ENCODE measurements around the gene CDK10.

CDK10 gene

GRCh38 chr16:89738072-89738377 is 51.5 kb downstream of the CDK10 start:
- DNase-seq = no peak

DNA sequence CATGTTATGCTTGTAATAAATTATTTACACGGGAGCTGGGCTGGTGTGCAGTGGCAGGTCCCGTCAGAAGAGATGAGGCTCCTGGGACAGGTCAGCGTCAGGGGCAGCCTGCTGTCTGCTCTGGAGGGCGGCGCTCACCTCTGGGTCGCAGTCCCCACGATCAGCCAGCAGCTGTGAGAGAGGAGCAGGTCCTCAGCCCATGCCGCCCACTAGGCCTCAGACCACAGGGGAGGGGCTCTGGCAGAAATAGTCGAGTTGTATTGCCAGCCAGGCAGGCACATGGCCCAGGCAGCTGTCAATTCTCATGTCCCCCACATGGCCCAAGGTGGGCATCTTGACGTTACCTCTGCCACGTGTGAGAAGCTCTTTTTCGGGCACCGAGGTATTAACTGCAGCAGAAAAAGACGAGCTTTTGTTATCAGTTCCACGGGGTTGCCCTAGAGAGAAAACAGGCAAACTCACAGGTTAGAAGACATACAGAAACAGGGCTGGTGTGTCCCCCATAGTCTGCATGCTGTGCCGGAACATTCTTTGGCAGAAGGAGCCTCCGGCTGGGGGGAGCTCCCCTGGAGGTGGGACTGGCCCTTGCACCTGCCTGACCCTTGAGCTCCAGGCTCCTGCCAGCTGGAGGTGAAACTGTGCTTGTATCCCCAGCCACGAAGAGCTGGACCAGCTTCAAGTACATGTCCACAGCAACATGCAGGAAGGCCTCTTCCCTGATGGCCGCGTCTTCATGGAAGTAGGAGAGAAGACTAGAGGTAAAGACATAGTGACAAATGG is 52.2 kb downstream of the CDK10 start:
- no peak for DNase-seq

- DNase-seq = no peak
Measured at GRCh38 chr16:89739383-89739782, 52.9 kb downstream of the CDK10 start.

DNA sequence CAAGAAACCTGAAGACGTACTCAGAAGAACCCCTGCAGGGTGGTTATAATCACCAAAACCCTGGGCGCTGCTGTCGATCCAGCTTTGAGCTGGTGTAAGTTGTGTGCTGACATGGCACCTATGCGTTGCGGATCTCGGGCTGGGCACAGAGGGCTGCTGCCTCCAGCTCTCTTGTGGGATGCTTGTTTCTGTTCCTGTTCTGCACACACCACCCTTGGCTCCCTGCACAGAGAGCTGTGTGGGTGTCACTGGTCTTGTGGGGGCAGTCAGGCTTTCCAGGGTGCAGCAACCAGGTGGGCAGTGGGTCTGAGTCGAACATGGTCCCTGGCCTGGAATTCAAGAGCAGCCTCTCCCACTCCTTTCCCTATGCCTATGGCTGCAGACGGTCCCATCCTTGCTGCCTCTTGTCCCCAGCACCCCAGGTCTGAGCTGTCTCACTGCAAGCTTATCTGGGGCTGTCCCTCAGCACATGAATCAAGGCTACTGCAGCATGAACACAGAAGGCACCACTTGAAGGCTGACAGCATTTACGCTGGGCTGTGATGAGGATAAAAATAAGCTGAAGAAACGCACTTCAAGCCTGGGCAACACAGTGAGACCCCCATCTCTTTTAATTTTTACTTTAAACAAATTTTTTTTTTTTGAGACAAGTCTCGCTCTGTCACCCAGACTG is 55.0 kb downstream of the CDK10 start:
- no peak for DNase-seq

DNA sequence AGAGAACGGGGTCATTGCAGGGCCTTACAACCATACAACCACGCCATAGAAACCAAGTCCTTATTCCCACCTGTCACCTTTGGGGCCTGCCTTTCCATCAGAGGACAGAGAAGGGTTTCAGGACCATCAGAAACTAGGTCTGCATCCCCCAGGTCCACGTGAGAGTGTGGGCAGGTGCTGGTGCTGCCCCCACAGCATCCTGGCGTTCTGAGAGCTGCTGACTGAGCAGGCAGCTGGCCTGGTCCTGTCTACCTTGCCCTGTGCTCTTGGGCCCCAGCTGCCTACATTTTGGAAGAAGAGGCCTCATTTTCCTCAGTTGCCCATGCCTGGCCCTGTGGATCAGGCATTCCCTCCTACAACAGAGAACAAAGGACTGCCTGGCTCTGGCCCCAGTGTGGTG is 56.5 kb downstream of the CDK10 start:
- DNase-seq = no peak

DNA sequence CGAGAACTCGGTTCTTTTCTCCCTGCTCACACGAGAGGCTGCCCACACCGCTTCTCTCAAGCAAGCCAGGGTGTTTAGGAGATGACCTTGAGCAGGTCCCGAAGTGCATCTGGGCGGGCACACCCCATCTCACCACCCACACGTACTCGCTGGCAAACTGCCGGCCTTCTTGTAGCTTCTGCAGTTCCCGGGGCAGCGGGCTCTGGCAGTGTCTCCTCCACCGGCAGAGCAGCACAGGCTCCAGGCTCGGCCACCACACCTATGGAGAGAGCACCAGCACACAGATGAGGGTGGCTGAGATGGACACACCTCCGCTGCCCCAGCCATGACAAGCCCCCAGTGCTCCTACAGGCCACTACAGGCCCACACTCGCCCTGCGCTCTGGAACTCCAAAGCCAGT is 58.3 kb downstream of the CDK10 start:
- no peak for DNase-seq
